ENCODE measurements around the gene GATB. TPM values are rescaled to one million over a fixed set of nuclear protein-coding genes. Genes with fewer than 3 reads are reported as not detected.

GATB gene
- polyA plus RNA-seq, 1 donor = 35.6 TPM

GRCh38 chr4:151653548-151653918, 107.3 kb downstream of the GATB start:
- no peak for DNase-seq

GRCh38 chr4:151652841-151653547, 107.8 kb downstream of the GATB start:
- DNase-seq = no peak

- DNase-seq = no peak
Observed at GRCh38 chr4:151651496-151651895, 109.3 kb downstream of the GATB start.

- DNase-seq = no peak
Observed at GRCh38 chr4:151649479-151649878, 111.3 kb downstream of the GATB start.

- no peak for DNase-seq
Observed at GRCh38 chr4:151646322-151646721, 114.5 kb downstream of the GATB start.

- DNase-seq = no peak
Observed at GRCh38 chr4:151644622-151645021, 116.2 kb downstream of the GATB start.

- DNase-seq = no peak
Observed at GRCh38 chr4:151643564-151643963, 117.2 kb downstream of the GATB start.

- no peak for DNase-seq
Observed at GRCh38 chr4:151641983-151642382, 118.8 kb downstream of the GATB start.

- DNase-seq = no peak
Observed at GRCh38 chr4:151641167-151641566, 119.6 kb downstream of the GATB start.

- no peak for DNase-seq
Observed at GRCh38 chr4:151640381-151640780, 120.4 kb downstream of the GATB start.

- no peak for DNase-seq
Observed at GRCh38 chr4:151638295-151638858, 122.4 kb downstream of the GATB start.

GRCh38 chr4:151631349-151631748, 129.5 kb downstream of the GATB start:
- DNase-seq = no peak

GRCh38 chr4:151629097-151629783, 131.6 kb downstream of the GATB start:
- DNase-seq = no peak

GRCh38 chr4:151628001-151628608, 132.7 kb downstream of the GATB start:
- DNase-seq = no peak

GRCh38 chr4:151627491-151627890, 133.3 kb downstream of the GATB start:
- no peak for DNase-seq

GRCh38 chr4:151626751-151627150, 134.1 kb downstream of the GATB start:
- no peak for DNase-seq

- DNase-seq = no peak
Observed at GRCh38 chr4:151626228-151626627, 134.6 kb downstream of the GATB start.

- DNase-seq = no peak
Observed at GRCh38 chr4:151624626-151625565, 135.9 kb downstream of the GATB start.
